ENCODE data around the gene AMELX.

AMELX gene

GRCh38 chrX:11311706-11312105, 18.5 kb downstream of the AMELX start:
- DNase-seq = peak; percentile 9

GRCh38 chrX:11319806-11320520, 26.8 kb downstream of the AMELX start:
- DNase-seq = peak; percentile 63

DNA sequence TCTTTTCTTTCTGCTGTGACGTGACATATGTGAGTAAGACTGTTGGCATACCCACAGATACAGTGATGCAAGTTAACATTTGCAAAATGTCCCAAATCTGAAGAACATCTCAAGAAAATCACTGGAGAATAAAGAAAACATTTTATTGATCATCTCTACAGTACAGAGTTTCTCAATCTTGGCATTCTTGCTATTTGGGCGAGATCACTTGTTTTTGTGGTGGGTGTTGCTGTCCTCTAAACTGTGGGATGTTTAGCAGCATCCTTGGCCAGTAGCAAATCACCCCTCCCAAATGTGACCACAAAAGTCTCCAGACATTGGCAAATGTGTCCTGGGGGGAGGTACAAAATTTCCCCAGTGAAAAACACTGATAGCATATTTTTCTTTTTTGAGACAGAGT, 28.8 kb downstream of the AMELX start:
- DNase-seq = no peak

DNA sequence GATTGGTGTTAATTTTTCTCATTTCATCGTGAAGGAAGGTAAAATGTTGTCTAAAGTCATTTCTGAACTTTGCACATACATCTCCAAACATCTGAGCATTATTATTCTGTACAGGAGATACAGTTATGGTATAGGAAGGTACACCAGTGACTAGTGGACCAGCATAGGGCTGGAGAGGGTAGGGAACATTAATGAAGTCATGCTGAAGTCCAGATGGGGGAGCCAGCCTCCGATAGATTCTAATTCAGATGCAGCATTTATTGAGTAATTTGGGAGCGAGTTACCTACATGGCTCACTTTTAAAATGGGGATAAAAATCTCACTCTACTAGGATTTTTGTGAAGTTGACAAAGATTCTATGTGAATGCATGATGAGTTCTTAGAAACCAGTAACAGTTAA, 34.9 kb downstream of the AMELX start:
- no peak for DNase-seq

- no peak for DNase-seq
Observed at GRCh38 chrX:11329021-11329420, 35.8 kb downstream of the AMELX start.

DNA sequence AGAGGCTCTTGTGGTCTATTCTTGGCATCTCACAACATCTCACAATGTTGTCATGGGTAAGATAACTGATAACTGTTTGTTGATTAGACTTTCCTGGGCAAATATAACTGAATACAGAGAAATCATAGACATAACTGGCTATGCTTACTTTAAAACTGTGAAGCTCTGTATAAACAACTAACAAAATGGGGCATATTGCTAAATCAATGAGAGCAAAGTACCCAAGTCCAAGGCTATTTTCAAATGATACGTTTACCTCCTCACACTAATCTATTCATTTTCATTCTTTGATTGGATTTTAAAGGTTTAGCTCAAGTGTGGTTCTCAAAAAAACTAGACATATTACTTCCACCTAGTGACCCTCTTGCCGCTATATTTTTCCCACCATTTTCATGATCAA, 38.6 kb downstream of the AMELX start:
- DNase-seq = no peak

GRCh38 chrX:11334165-11334564, 41.0 kb downstream of the AMELX start:
- DNase-seq = no peak

GRCh38 chrX:11336201-11336600, 43.0 kb downstream of the AMELX start:
- DNase-seq = no peak

- no peak for DNase-seq
Observed at GRCh38 chrX:11337292-11338009, 44.2 kb downstream of the AMELX start.

GRCh38 chrX:11341274-11342201, 48.3 kb downstream of the AMELX start:
- DNase-seq = peak; percentile 15

DNA sequence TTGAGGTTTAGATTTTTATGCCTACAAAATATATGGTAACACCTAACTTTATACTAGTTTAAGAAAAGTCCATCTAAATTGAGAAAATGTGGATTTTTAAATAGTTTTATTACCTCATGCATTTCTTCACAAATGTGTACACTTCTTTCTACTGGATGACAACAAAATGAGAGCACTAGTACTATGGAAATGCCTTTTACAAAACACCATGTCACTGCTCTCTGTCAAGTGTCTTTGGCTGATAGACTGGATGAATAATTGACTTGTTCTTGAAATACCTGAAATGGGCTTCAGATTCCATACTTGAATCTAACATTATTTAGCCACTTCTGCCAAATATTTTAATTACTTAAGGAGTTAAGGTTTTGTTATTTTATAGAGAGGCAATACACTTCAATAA, 49.5 kb downstream of the AMELX start:
- DNase-seq = no peak

DNA sequence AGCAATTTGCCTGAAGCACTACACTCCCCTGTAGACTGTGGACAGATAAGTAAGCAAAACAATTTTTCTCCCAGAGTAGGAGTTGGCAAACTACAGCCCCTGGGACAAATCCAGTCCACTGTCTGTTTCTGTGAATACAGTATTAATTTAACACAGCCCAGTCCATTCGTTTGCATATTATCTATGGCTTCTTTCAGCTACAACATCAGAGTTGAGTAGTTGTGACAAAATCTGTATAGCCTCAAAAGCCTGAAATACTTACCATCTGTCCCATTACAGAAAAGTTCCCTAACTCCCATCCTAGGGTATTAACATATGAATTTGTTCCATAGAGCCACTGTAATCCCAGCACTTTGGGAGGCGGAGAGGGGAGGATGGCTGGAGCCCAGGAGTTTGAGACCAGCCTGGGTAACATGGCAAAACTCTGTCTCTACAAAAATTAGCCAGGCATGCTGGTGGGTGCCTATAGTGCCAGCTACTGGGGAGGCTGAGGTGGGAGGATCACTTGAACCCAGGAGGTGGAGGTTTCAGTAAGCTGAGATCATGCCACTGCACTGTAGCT, 53.0 kb downstream of the AMELX start:
- DNase-seq = no peak

- DNase-seq = peak; percentile 5
Observed at GRCh38 chrX:11347300-11347699, 54.1 kb downstream of the AMELX start.

- no peak for DNase-seq
Observed at GRCh38 chrX:11349020-11349419, 55.8 kb downstream of the AMELX start.

DNA sequence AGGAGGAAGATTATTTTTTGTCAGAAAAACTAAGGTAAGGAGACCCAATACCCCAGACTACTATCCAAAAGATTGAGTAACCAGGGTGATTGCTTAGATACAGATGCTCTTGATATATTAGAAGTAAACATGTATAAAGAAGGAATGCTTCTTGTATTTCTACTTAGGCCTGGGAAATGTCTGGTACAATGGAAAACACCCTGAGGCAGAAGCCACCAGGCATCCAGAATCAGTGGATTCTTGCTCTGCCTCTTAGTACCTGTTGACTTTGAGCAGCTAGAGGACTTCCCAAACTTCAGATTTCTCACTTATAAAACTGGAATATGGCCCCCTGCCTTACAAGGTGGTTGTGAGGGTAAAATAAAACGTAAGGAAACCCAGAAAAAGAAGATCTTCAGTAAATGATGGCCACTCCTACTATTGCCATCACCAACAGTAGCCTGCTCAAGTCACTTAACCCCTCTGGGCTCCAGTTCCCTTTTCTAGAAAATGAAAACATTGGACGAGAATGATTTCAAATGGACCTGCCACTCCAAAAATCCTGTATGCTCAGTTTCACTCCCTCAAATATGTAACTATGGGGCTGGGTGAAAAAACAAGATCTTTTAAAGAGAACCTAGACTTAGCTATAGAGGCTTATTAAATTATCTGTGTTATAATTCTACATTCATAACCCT, 56.6 kb downstream of the AMELX start:
- no peak for DNase-seq
